Fibroblast of mammary gland (primary cell): Measurements from ENCODE around the gene ASIC3.

ENCODE experiments used
- DNase-seq: peaks from one replicate; pipeline ENCODE4 v3.0.0-alpha.2; 2010; ENCODE audit warnings: low read depth
- H3K4me3 ChIP-seq: 2 replicates; pipeline ENCODE4 v1.5.1; 2011; ENCODE audit warnings: low read depth, mild to moderate bottlenecking, low read length, moderate library complexity; ENCODE audit not compliant: control insufficient read depth
- TF ChIP-seq, protein P1 (sequence below): conservative IDR thresholded peaks from 2 replicates; pipeline ENCODE4 v1.5.1; 2011; ENCODE audit warnings: low read depth, low read length, inconsistent platforms; ENCODE audit not compliant: control insufficient read depth, insufficient read depth

Gene ASIC3

GRCh38 chr7:151047976-151048815 is at the start of gene ASIC3:
Gene ASIC3, plus strand, starts transcription at chr7:151048531. Its CDS starts 355 bp downstream, at chr7:151048886.
- TF ChIP-seq, protein P1, sequence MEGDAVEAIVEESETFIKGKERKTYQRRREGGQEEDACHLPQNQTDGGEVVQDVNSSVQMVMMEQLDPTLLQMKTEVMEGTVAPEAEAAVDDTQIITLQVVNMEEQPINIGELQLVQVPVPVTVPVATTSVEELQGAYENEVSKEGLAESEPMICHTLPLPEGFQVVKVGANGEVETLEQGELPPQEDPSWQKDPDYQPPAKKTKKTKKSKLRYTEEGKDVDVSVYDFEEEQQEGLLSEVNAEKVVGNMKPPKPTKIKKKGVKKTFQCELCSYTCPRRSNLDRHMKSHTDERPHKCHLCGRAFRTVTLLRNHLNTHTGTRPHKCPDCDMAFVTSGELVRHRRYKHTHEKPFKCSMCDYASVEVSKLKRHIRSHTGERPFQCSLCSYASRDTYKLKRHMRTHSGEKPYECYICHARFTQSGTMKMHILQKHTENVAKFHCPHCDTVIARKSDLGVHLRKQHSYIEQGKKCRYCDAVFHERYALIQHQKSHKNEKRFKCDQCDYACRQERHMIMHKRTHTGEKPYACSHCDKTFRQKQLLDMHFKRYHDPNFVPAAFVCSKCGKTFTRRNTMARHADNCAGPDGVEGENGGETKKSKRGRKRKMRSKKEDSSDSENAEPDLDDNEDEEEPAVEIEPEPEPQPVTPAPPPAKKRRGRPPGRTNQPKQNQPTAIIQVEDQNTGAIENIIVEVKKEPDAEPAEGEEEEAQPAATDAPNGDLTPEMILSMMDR, result no peak
- no peak within 1 kb of the TSS for H3K4me3 ChIP-seq
- no peak for DNase-seq

DNA sequence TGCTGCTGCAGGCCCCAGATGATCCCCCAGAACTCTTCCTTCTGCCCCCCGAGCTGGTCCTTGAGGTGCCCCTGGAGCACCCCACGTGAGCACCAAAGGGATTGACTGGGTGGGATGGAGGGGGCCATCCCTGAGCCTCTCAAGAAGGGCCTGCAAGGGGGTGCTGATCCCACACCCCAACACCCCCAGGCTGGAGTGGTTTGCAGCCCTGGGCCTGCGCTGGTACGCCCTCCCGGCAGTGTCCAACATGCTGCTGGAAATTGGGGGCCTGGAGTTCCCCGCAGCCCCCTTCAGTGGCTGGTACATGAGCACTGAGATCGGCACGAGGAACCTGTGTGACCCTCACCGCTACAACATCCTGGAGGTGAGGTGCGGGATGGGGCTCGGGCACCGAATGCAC is 49.3 kb upstream of the ASIC3 start:
- TF ChIP-seq, protein P1, result no peak
- no peak for DNase-seq
- no peak overlapping the region for H3K4me3 ChIP-seq

DNA sequence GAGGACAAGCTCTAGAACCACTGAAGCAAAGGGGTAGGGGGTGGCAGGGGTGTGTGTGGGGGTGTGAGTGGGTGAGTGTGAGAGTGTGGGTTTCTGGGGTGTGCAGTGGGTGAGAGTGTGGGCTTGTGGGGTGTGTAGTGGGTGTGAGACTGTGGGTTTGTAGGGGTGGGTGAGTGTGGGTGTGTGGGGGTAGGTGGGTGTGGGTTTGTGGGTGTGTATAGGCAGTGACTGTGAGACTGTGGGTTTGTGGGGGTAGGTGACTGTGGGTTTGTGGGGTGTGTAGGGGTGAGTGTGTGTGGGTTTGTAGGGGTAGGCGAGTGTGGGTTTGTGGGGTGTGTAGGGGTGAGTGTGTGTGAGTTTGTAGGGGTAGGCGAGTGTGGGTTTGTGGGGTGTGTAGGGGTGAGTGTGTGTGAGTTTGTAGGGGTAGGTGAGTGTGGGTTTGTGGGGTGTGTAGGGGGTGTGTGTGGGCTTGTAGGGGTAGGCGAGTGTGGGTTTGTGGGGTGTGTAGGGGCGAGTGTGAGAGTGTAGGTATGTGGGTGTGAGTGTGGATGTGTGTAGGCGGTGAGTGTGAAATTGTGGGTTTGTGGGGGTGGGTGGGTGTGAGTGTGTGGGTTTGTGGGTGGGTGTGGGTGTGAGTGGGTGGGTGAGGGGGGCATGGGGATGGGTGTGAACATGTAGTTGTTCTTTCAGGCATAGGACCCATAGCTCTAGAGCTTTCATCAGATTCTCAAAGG is 48.7 kb upstream of the ASIC3 start:
- no peak overlapping the region for H3K4me3 ChIP-seq
- DNase-seq, result no peak
- TF ChIP-seq, protein P1, result no peak

GRCh38 chr7:151000897-151001495 is 47.3 kb upstream of the ASIC3 start:
- H3K4me3 ChIP-seq, result no peak overlapping the region
- no peak for DNase-seq
- TF ChIP-seq, protein P1, result no peak

GRCh38 chr7:151001546-151001945 is 46.8 kb upstream of the ASIC3 start:
- TF ChIP-seq, protein P1, result no peak
- DNase-seq, result no peak
- no peak overlapping the region for H3K4me3 ChIP-seq

DNA sequence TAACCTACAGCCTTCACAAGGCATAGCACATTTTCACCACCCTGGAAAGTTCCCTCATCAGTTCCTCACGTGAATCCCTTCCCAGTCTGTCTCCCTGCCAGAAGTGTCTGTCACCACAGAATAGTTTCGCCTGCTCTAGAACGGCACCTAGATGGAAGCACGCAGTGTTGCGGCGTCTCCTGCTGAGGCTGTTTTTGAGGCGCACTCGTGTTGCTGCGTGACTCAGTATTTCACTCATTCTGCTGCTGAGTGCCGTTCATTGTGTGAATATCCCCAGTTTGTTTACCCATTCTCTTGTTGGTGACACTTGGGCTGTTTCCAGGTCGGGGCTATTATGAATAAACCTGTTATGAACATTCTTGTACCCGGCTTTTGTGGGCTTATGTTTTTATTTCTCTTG is 44.8 kb upstream of the ASIC3 start:
- no peak for DNase-seq
- H3K4me3 ChIP-seq, result no peak overlapping the region
- TF ChIP-seq, protein P1, result no peak
